ENCODE measurements around the gene ACE2.
"Not testable (repeated sequence)": the region's sequence is repeated elsewhere in the genome, so short reads cannot be mapped to it uniquely, and the experiment has no call there.

- TF ChIP-seq CTCF, POLR2A (IDR thresholded peaks at IDR 0.05): not testable (repeated sequence)
Measured at GRCh38 chrX:15647510-15647909, 46.8 kb upstream of the ACE2 start.
